Upper lobe of left lung (tissue), 6 donors: ENCODE data around the gene RELB. TPM values are rescaled to one million over a fixed set of nuclear protein-coding genes. Genes with fewer than 3 reads are reported as not detected.

Source experiments
- ATAC-seq, 2 donors: fragments of 200-7000 bp; cut with Tn5 transposase; one replicate each; pipeline ENCODE4 v1.9.1; 2022; ENCODE audit warnings: mild to moderate bottlenecking in 2 of 2, moderate library complexity in 2 of 2; ENCODE audit not compliant: low FRiP score in 2 of 2
- DNase-seq, 2 donors: peaks; one replicate each; pipeline ENCODE4 v3.0.0-alpha.2; 2019 to 2020
- H3K27ac ChIP-seq, 4 donors: fragments of 200-600 bp; sonication (generic); one replicate each; pipeline ENCODE4 v1.5.1; 2016 to 2019
- H3K27me3 ChIP-seq, 4 donors: fragments of 200-600 bp; sonication (generic); one replicate each; pipeline ENCODE4 v1.5.1; 2017 to 2019
- H3K36me3 ChIP-seq, 4 donors: fragments of 200-600 bp; sonication (generic); one replicate each; pipeline ENCODE4 v1.5.1; 2016 to 2019
- H3K4me1 ChIP-seq, 4 donors: fragments of 200-600 bp; sonication (generic); one replicate each; pipeline ENCODE4 v1.5.1; 2018 to 2019
- H3K4me3 ChIP-seq, 4 donors: fragments of 200-600 bp; sonication (generic); one replicate each; pipeline ENCODE4 v1.5.1; 2017 to 2019; ENCODE audit warnings: mild to moderate bottlenecking in 2 of 4, moderate library complexity in 1 of 4
- H3K9me3 ChIP-seq, 4 donors: fragments of 200-600 bp; sonication (generic); one replicate each; pipeline ENCODE4 v1.5.1; 2018 to 2019
- EP300 ChIP-seq, 4 donors: sonication (generic); formaldehyde crosslinking; IDR thresholded peaks; one replicate each; pipeline ENCODE4 v1.5.1; 2017; ENCODE audit warnings: antibody characterized with exemption in 4 of 4, control low read depth in 2 of 4
- POLR2A ChIP-seq, 4 donors: fragments of 450-650 bp; IDR thresholded peaks; one replicate each; pipeline ENCODE4 v1.5.1; 2016 to 2017; ENCODE audit warnings: antibody characterized with exemption in 4 of 4, mild to moderate bottlenecking in 2 of 4
- POLR2AphosphoS5 ChIP-seq, 2 donors: sonication (generic); formaldehyde crosslinking; IDR thresholded peaks; one replicate each; pipeline ENCODE4 v1.5.1; 2017; ENCODE audit warnings: antibody characterized with exemption in 2 of 2
- WGBS, 2 donors: methylation state at CpG; one replicate each; pipeline ENCODE4 v1.1.5; 2017 to 2018; 5-methylcytosine and 5-hydroxymethylcytosine counted together
- total RNA-seq, 6 donors: library from RNA; depleted of rRNA in 4 of 6; stranded (reverse); fragments of >200 nt in 4 of 6; gene quantifications; one replicate each; pipeline versions ENCODE4 v1.1.0 to v1.2.1, GENCODE V29; 2016 to 2021
- TF ChIP-seq, protein P1 (sequence below), 6 experiments: fragments of 450-650 bp in 4 of 6; fragments of 200-600 bp in 2 of 6; sonication (generic) in 2 of 6; IDR thresholded peaks; one replicate each; pipeline ENCODE4 v1.5.1; 2016 to 2019; ENCODE audit warnings: antibody characterized with exemption in 6 of 6
- donor health status: DM: no; HTN: no; CAD: no; lungs with moderate emphysema.
- donor health status: DM: no; HTN: yes; CAD: no; lungs with severe emphysema.

RELB gene
- total RNA-seq, 6 donors from 2014 or later = 4.0 to 31.1 (median 18.1) TPM

DNA sequence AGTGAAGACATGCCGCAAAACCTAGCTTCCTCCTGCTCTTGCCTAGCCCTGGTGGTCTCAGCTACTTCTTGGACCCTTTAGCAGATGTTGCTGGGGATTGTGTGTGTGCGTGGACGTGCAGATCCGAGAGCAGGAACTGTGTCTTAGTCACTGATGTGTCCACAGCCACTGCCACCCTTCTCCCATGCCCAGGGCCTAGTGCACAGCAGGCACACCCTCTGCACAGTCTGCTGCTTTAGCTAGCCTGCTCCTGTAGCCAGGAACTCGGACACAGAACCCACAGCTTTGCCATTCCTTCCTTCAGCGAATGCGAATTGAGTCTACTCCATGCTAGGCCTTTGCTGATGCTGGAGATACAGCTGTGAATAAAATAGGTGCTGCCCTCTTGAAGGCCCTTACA is 43.7 kb upstream of the RELB start:
- WGBS, 2 donors = 80 to 84% methylated on average over 6 to 7 of the region's 7 CpGs
- Histone ChIP-seq H3K4me3 (no peak overlapping the region), H3K27ac (no peak overlapping the region), H3K36me3 (peaks cover 0 to 23% (median 8%) of the 10 kb centered on the region in 4 donors), H3K27me3 (no peaks in the 10 kb centered on the region), H3K9me3 (no peaks in the 10 kb centered on the region), H3K4me1 (peaks cover 24 to 30% (median 28%) of the 10 kb centered on the region in 4 donors)
- DNase-seq (no peak), ATAC-seq (no peak)
- TF ChIP-seq EP300 (IDR thresholded peaks at IDR 0.05) (no peak), POLR2AphosphoS5 (IDR thresholded peaks at IDR 0.05) (no peak), POLR2A (IDR thresholded peaks at IDR 0.05) (no peak)
- TF ChIP-seq, protein P1, sequence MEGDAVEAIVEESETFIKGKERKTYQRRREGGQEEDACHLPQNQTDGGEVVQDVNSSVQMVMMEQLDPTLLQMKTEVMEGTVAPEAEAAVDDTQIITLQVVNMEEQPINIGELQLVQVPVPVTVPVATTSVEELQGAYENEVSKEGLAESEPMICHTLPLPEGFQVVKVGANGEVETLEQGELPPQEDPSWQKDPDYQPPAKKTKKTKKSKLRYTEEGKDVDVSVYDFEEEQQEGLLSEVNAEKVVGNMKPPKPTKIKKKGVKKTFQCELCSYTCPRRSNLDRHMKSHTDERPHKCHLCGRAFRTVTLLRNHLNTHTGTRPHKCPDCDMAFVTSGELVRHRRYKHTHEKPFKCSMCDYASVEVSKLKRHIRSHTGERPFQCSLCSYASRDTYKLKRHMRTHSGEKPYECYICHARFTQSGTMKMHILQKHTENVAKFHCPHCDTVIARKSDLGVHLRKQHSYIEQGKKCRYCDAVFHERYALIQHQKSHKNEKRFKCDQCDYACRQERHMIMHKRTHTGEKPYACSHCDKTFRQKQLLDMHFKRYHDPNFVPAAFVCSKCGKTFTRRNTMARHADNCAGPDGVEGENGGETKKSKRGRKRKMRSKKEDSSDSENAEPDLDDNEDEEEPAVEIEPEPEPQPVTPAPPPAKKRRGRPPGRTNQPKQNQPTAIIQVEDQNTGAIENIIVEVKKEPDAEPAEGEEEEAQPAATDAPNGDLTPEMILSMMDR (IDR thresholded peaks at IDR 0.05) = no peak

DNA sequence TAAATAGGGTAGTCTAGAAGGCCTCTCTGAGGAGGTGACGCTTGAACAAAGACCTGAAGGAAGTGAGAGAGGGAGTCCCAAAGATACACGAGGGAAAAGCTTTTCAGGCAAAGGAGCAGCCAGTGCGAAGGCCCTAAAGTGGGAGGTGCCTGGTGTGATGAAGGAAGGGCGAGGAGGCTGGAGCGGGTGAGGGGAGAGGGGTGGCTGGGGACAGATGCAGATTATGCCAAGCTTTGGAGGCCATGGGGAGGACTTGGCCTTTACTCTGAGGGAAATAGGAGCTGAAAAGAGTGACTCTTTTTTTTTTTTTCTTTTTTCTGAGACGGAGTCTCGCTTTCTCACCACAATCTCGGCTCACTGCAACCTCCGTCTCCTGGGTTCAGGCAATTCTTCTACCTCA is 43.2 kb upstream of the RELB start:
- no peaks in the 10 kb centered on the region for H3K27me3 ChIP-seq
- H3K4me1 ChIP-seq = peaks cover 24 to 30% (median 28%) of the 10 kb centered on the region in 4 donors
- no peak overlapping the region for H3K4me3 ChIP-seq
- 80 to 84% methylated on average over 9 of the region's 9 CpGs for WGBS, 2 donors
- peaks cover 0 to 28% (median 10%) of the 10 kb centered on the region in 4 donors for H3K36me3 ChIP-seq
- H3K9me3 ChIP-seq = no peaks in the 10 kb centered on the region
- ATAC-seq (no peak), DNase-seq (no peak)
- TF ChIP-seq POLR2A (IDR thresholded peaks at IDR 0.05) = no peak
- no peak for TF ChIP-seq POLR2AphosphoS5 (IDR thresholded peaks at IDR 0.05)
- TF ChIP-seq, protein P1 (IDR thresholded peaks at IDR 0.05) = no peak
- no peak for TF ChIP-seq EP300 (IDR thresholded peaks at IDR 0.05)
- no peak overlapping the region for H3K27ac ChIP-seq

DNA sequence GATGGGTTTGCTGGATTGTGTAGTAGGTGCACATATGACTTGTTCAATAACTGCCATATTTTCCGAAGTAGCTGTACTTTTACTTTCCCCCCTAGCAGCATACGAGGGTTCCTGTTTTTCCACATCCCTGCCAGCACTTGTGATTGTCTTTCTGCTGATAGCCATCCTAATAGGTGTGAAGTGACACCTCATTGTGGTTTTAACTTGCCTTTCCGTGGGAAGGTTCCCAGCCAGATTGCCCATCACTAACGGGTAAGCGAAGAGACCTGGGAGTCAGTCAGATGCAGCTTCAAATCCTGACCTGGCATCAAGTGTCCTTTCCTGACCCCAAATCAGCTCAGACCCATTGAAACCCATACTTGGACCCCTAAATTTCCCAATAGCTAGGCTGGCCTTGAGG is 41.6 kb upstream of the RELB start:
- Histone ChIP-seq H3K27me3 (no peaks in the 10 kb centered on the region), H3K4me1 (peaks cover 18 to 24% (median 18%) of the 10 kb centered on the region in 4 donors), H3K9me3 (no peaks in the 10 kb centered on the region), H3K27ac (no peak overlapping the region), H3K4me3 (no peak overlapping the region), H3K36me3 (peaks cover under 1 to 42% (median 21%) of the 10 kb centered on the region in 4 donors)
- WGBS, 2 donors = 77 to 84% methylated on average over 5 of the region's 5 CpGs
- DNase-seq (no peak), ATAC-seq (no peak)
- no peak for TF ChIP-seq POLR2A (IDR thresholded peaks at IDR 0.05)
- TF ChIP-seq, protein P1 (IDR thresholded peaks at IDR 0.05) = no peak
- no peak for TF ChIP-seq POLR2AphosphoS5 (IDR thresholded peaks at IDR 0.05)
- no peak for TF ChIP-seq EP300 (IDR thresholded peaks at IDR 0.05)

DNA sequence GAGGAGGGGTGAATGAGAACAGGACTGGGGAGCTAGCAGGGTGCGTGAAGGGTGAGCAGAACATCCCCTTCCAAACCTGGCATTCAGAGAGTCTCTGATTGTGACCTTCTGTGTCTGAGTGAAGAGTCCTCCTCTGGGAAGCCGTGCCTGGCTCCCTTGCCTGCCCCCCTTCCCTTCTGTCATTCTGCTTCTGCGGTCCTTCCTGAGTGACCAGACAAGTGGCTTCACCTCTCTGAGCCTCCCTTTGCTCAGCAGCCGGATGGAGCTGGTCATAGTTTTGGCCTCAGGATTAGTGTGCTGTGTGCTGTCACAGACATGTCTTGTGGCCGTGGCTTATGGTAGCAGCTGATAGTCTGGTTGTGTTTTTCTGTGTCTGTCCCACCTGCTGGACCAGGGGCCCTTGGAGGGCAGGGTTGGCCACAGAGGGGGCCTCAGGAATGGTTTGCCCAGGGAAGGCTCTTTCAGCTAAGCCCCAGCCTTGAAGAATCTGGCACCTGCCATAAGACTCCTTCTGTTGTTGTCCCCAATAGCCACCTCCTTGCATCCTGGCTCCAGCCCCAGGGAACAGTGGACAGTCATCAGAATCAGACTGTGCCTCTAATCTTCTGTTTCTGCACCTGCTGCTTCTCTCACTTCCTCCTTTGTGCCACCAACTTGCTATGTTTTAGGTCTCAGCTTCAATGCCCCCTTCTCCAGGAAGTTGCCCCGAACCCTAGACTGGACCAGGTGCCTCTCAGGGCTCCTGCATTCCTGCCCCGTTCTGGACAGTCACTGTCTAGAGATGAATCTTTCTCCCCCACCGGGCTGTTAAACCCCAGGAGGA is 40.1 kb upstream of the RELB start:
- TF ChIP-seq, protein P1 (IDR thresholded peaks at IDR 0.05) = no peak
- no peak for TF ChIP-seq POLR2A (IDR thresholded peaks at IDR 0.05)
- no peak for TF ChIP-seq POLR2AphosphoS5 (IDR thresholded peaks at IDR 0.05)
- no peak for TF ChIP-seq EP300 (IDR thresholded peaks at IDR 0.05)
- Histone ChIP-seq H3K27me3 (no peaks in the 10 kb centered on the region), H3K4me3 (no peak overlapping the region), H3K27ac (no peak overlapping the region), H3K4me1 (peaks cover 12 to 16% (median 13%) of the 10 kb centered on the region in 4 donors), H3K36me3 (peaks cover 5 to 55% (median 32%) of the 10 kb centered on the region in 4 donors), H3K9me3 (no peaks in the 10 kb centered on the region)
- WGBS, 2 donors = 89 to 91% methylated on average over 4 to 8 of the region's 8 CpGs
- DNase-seq (no peak), ATAC-seq (no peak)
